Measurements from ENCODE around the gene EHMT1.
"Not testable (repeated sequence)": the region's sequence is repeated elsewhere in the genome, so short reads cannot be mapped to it uniquely, and the experiment has no call there.

The EHMT1 gene

GRCh38 chr9:137721899-137722298, 103.1 kb downstream of the EHMT1 start:
- in situ Hi-C loops (cut with HindIII; ENCODE audit: low sequenced_read_pairs), result no loop called here

GRCh38 chr9:137722481-137722880, 103.7 kb downstream of the EHMT1 start:
- no peak for DNase-seq (ENCODE audit: low read depth)
- in situ Hi-C loops (cut with HindIII; ENCODE audit: low sequenced_read_pairs), result no loop called here
- no peak for TF ChIP-seq CTCF (IDR thresholded peaks at IDR 0.05; ENCODE audit: low read depth, low read length, missing control alignments)
- H3K4me3 ChIP-seq (ENCODE audit: low read depth, low read length), result no peak overlapping the region

More at GRCh38 chr9:137721899-137722298, 103.1 kb downstream of the EHMT1 start:
- H3K4me3 ChIP-seq (ENCODE audit: low read depth, low read length), result no peak overlapping the region
- TF ChIP-seq CTCF (IDR thresholded peaks at IDR 0.05; ENCODE audit: low read depth, low read length, missing control alignments), result no peak
- DNase-seq (ENCODE audit: low read depth), result no peak

GRCh38 chr9:137723356-137723755, 104.6 kb downstream of the EHMT1 start:
- H3K4me3 ChIP-seq (ENCODE audit: low read depth, low read length); DNase-seq (ENCODE audit: low read depth); in situ Hi-C loops (cut with HindIII; ENCODE audit: low sequenced_read_pairs): not testable (repeated sequence)

- in situ Hi-C loops (cut with HindIII; ENCODE audit: low sequenced_read_pairs), result no loop called here
- no peak for DNase-seq (ENCODE audit: low read depth)
- no peak overlapping the region for H3K4me3 ChIP-seq (ENCODE audit: low read depth, low read length)
- TF ChIP-seq CTCF (IDR thresholded peaks at IDR 0.05; ENCODE audit: low read depth, low read length, missing control alignments), result no peak
These were observed 105.1 kb downstream of the EHMT1 start for GRCh38 chr9:137723783-137724445.

- DNase-seq (ENCODE audit: low read depth), result no peak
- no peak for TF ChIP-seq CTCF (IDR thresholded peaks at IDR 0.05; ENCODE audit: low read depth, low read length, missing control alignments)
- in situ Hi-C loops (cut with HindIII; ENCODE audit: low sequenced_read_pairs), result no loop called here
These were observed 106.0 kb downstream of the EHMT1 start for GRCh38 chr9:137724818-137725240.

GRCh38 chr9:137725598-137725997, 106.8 kb downstream of the EHMT1 start:
- in situ Hi-C loops (cut with HindIII; ENCODE audit: low sequenced_read_pairs), result no loop called here
- H3K4me3 ChIP-seq (ENCODE audit: low read depth, low read length), result no peak overlapping the region
- TF ChIP-seq CTCF (IDR thresholded peaks at IDR 0.05; ENCODE audit: low read depth, low read length, missing control alignments), result no peak
- no peak for DNase-seq (ENCODE audit: low read depth)

More at GRCh38 chr9:137724818-137725240, 106.0 kb downstream of the EHMT1 start:
- no peak overlapping the region for H3K4me3 ChIP-seq (ENCODE audit: low read depth, low read length)

GRCh38 chr9:137726336-137726735, 107.5 kb downstream of the EHMT1 start:
- DNase-seq (ENCODE audit: low read depth); in situ Hi-C loops (cut with HindIII; ENCODE audit: low sequenced_read_pairs); H3K4me3 ChIP-seq (ENCODE audit: low read depth, low read length): not testable (repeated sequence)

Measured in astrocyte of the cerebellum (primary cell).